ENCODE results near the gene DCP2.

The DCP2 gene

DNA sequence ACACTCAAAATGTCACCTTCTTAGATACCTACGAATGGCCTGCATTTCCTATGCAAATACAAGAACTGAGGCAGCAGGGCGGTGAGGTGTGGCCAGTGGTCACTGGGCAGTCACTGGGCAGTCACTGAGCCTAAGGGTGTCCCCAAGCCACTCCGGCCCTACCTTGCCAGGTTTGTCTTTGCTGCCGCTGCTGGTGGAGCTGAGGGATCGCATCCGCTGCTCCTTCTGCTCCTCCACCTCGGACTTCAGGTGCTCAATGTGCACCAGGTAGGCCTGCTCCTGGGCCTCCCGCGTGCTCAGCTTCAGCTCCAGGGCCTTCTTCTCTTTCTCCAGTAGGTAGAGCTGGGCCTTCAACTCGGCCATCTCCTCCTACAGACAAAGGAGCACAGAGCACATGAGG, 72.3 kb downstream of the DCP2 start:
- no peak for DNase-seq

- no peak for DNase-seq
Measured at GRCh38 chr5:113050721-113051382, 74.3 kb downstream of the DCP2 start.

- DNase-seq = no peak
Measured at GRCh38 chr5:113052041-113052795, 75.6 kb downstream of the DCP2 start.

DNA sequence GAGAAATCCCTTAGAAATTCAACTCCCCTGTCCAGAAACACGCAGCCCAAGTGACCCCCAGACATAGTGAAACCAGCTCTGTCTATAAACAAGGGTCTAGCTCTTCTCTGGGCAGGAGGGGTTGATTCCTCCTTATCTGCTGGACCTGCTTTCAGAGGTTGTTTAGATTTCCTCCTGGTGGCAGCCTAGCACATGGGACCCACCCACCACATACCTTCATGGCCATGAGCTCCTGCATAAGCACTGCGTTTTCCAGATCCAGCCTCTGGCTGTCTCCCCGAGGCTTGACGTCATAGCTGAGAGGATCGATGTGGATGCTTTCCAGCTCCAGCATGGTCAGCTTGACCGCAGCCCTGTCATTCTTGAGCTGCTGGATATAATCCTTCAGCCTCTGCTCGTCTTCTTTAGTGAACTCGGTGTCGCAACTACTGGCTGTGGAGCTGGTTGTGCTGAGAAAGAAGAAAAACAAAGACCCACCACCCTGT, 77.0 kb downstream of the DCP2 start:
- DNase-seq = no peak

GRCh38 chr5:113054899-113055298, 78.3 kb downstream of the DCP2 start:
- DNase-seq = no peak

- DNase-seq = no peak
Measured at GRCh38 chr5:113056988-113057387, 80.4 kb downstream of the DCP2 start.

GRCh38 chr5:113057557-113057984, 81.0 kb downstream of the DCP2 start:
- no peak for DNase-seq

- no peak for DNase-seq
Measured at GRCh38 chr5:113058269-113058668, 81.7 kb downstream of the DCP2 start.

DNA sequence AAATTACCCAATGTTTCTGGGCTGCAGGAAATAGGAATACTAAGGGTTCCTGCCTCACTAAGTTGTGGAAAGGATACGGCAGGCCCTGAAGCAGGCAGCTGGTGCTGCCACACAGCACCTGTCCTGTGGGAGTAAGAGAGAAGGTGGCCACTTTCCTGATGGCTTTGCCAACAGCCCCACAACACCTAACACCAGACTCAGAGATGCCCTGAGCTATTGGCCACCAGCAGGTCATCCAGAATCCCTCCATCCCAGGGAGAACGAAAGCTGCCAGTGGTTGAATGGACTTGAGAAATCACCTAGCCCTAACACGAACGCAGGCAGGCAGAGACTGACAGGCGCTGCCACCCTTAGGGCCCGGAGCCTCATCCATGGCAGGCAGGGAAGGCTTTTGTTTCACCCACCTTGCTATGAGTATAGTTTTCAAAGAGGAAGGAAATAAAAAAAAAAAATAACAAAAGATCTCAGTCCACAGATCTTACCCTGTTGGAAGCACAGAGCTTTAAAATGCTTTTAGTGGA, 82.2 kb downstream of the DCP2 start:
- DNase-seq = no peak

GRCh38 chr5:113059232-113060040, 82.8 kb downstream of the DCP2 start:
- no peak for DNase-seq

GRCh38 chr5:113060408-113061025, 83.9 kb downstream of the DCP2 start:
- DNase-seq = no peak

DNA sequence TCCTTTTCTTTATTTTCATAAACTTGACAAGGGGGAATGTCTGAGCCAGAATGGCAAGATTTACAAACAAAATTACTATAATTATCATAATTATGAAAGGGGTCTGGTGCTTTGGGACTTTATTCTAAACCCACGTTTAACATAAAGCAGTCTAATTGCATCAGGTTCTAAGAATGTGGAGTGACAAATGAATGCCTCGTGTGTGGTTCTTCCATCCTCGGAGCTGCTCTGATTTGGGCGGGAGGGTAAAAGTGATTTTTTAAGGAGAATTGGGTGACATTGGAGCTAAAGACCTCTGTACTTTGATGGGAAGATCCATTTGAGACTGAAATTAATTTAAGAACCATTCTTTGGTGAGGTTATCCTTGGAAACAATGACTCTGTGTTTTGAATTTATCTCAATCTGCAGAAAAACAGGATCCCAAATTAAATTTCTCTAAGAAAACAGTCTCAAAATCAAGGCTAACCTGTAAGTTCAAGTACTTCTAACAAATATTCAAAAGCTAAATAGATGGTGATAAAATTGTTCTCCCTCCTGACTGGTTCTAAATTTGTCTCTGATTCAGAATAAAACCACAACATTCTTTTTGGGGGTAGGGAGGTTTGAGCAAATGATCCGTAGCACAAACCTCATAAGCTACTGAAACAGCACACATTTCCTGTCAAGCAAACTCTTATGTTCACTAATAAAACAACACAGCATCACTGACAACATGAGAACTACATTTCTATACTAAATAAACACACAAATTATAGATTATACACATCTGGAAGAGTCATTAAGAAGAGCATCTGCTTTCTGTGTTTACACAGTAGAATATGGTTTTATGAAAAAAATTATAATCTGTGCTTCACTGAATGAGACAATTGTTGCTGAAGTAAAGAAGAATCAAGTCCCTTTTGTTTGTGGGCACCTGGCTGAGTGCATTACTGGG, 85.5 kb downstream of the DCP2 start:
- no peak for DNase-seq

GRCh38 chr5:113062869-113063508, 86.4 kb downstream of the DCP2 start:
- no peak for DNase-seq

GRCh38 chr5:113063927-113064326, 87.3 kb downstream of the DCP2 start:
- DNase-seq = no peak

DNA sequence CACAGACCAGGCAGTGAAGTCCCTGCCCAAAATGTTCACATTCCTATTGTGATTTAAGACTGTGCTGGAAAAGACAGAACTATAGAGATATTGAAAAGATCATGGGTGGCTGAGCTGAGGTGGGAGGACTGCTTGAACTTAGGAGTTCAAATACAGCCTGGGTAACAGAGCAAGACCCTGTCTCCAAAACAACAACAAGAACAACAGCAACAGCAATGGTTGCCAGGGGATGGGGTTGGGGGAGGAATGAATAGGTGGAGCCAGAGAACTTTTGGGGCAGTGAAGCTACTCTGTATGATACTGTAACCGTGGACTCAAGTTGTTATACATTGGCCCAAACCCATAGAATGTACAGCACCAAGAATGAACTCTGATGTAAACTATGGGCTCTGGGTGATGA, 88.2 kb downstream of the DCP2 start:
- DNase-seq = no peak

DNA sequence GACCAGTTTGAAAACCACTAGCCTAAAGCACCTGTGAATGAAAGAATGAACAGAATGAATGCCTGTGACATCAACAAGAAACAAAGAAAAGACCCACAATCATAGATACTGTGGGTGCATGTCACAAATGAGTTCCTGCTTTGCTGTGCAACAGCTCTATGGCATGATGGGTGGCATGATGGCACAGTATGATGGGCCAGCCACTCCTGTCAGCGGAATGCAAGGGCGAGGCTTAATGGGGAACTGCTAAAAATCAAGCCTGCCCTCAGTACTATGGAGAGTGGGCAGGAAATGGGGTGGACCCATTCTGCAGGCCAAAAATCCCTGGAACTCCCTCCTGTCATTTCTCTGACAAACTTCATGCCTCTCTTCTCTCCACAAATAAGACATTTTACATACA, 89.0 kb downstream of the DCP2 start:
- no peak for DNase-seq

DNA sequence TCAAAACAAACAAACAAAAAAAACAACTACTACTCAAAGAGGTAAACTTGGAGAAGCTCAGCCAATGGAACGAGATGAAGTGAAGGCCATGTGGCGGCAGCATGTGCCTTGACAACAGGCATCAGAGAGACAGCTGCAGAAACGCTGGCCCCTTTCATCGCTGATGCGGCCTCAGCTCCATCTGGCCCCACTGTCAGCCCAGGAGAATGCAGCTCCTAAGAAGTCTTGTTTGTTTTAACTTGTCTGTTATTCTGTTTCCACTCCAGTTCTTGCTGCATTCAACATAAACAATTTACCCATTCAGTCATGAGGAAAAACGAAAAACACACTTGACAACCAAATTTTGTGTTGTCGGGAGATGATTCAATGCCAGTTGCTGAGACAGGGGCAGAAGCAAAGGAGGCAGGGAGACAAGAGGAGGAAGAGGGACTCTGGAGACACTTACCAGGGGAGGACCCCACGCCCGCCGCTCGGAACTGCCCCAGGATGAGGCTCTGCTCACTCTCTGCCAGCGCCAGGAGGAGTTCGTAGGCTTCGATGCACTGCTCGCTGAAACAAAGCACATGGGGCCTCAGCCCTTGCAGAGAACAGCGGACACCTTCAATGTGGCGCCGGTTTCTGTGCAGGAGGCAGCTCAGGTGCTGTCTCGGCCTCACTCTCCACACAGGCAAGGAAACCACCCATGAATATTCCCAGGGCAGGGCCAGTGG, 91.2 kb downstream of the DCP2 start:
- DNase-seq = no peak

DNA sequence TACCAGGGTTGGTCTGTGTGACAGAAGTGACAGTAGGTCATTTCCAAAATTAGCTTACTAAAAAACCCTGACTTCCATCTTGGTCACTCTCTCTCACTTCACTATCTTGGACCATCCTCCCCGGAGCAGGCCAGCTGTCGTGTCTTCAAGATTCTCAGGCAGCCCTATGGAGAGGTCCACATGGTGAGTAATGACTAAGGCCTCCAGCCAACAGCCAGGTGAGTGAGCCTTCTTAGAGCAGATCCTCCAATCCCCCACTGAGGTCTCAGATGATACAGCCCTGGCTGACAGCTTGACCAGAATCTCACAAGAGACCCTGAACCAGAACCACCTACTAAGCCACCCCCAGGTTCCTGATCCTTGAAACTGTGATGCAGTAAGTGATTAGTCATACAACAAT, 92.0 kb downstream of the DCP2 start:
- DNase-seq = no peak
